ENCODE measurements around the gene CNIH2. TPM values are rescaled to one million over a fixed set of nuclear protein-coding genes. Genes with fewer than 3 reads are reported as not detected.

Gene CNIH2
- polyA plus RNA-seq, 1 experiment, result 1.2 TPM

- no peaks in the 10 kb centered on the region for H3K27me3 ChIP-seq (ENCODE audit: control insufficient read depth, insufficient read depth, low read length)
- ChIA-PET POLR2A (interaction anchor here (0.6 kb wide), 3 partner anchors 23 to 355 kb away, joined by 3 read pairs; partner anchors contain the start of gene YIF1A), CTCF (interaction anchor here (0.6 to 8.7 kb wide), 4 partner anchors 15 to 575 kb away, joined by 3 to 60 read pairs (median 3); no protein-coding TSS in a partner anchor)
- no peak for DNase-seq (ENCODE audit: low read depth)
- peak overlapping the region; percentile 92; the same call in 1 of the 2 replicates for H3K4me3 ChIP-seq (ENCODE audit: low read depth, low read length)
- peaks cover 33% of the 10 kb centered on the region for H3K36me3 ChIP-seq (ENCODE audit: control insufficient read depth, insufficient read depth, low read length)
- TF ChIP-seq, protein P1, sequence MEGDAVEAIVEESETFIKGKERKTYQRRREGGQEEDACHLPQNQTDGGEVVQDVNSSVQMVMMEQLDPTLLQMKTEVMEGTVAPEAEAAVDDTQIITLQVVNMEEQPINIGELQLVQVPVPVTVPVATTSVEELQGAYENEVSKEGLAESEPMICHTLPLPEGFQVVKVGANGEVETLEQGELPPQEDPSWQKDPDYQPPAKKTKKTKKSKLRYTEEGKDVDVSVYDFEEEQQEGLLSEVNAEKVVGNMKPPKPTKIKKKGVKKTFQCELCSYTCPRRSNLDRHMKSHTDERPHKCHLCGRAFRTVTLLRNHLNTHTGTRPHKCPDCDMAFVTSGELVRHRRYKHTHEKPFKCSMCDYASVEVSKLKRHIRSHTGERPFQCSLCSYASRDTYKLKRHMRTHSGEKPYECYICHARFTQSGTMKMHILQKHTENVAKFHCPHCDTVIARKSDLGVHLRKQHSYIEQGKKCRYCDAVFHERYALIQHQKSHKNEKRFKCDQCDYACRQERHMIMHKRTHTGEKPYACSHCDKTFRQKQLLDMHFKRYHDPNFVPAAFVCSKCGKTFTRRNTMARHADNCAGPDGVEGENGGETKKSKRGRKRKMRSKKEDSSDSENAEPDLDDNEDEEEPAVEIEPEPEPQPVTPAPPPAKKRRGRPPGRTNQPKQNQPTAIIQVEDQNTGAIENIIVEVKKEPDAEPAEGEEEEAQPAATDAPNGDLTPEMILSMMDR (IDR thresholded peaks at IDR 0.05; ENCODE audit: insufficient read depth, low read depth, low read length), result no peak
Observed at GRCh38 chr11:66266378-66267038, 11.5 kb upstream of the CNIH2 start.

DNA sequence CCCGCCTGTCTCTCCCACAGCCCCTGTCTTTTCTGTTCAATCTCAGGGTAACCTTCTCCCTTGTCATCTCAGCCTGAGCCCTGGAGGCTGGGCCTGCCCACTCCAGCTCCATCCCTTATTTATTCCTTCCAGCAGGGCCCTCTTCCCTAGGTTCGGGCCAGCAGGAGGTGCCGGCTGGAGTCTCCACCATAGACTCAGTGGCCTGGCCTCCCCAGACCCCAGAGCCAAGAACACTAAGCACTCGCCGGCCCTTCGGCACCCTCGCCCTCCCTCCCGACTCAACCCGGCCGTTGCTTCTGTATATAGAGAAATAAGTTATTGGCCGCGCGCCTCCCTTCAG lies 11.0 kb upstream of the CNIH2 start:
- TF ChIP-seq, protein P1 (IDR thresholded peaks at IDR 0.05; ENCODE audit: insufficient read depth, low read depth, low read length), result no peak
- H3K27me3 ChIP-seq (ENCODE audit: control insufficient read depth, insufficient read depth, low read length), result no peaks in the 10 kb centered on the region
- CTCF ChIA-PET, result interaction anchor here (1.5 to 8.7 kb wide), 3 partner anchors 15 to 46 kb away, joined by 3 to 60 read pairs (median 6); partner anchors contain the start of gene YIF1A
- POLR2A ChIA-PET, result interaction anchor here (0.6 to 1.1 kb wide), 2 partner anchors 22 to 222 kb away, joined by 3 to 7 read pairs; partner anchors contain the start of gene YIF1A
- peak overlapping the region; percentile 92 for H3K4me3 ChIP-seq (ENCODE audit: low read depth, low read length)
- DNase-seq (ENCODE audit: low read depth), result no peak
- H3K36me3 ChIP-seq (ENCODE audit: control insufficient read depth, insufficient read depth, low read length), result peaks cover 33% of the 10 kb centered on the region

- ChIA-PET POLR2A (interaction anchor here (1.1 kb wide), 1 partner anchor 22 kb away, joined by 7 read pairs; the partner anchor contains the start of gene YIF1A), CTCF (interaction anchor here (0.6 to 8.7 kb wide), 5 partner anchors 9 to 765 kb away, joined by 3 to 60 read pairs (median 4); partner anchors contain the start of gene YIF1A)
- TF ChIP-seq, protein P1 (IDR thresholded peaks at IDR 0.05; ENCODE audit: insufficient read depth, low read depth, low read length), result peak; percentile 25; the same call in 1 of the 2 replicates
- Histone ChIP-seq H3K36me3 (ENCODE audit: control insufficient read depth, insufficient read depth, low read length) (peaks cover 35% of the 10 kb centered on the region), H3K27me3 (ENCODE audit: control insufficient read depth, insufficient read depth, low read length) (no peaks in the 10 kb centered on the region), H3K4me3 (ENCODE audit: low read depth, low read length) (peak overlapping the region; percentile 92)
- no peak for DNase-seq (ENCODE audit: low read depth)
Observed at GRCh38 chr11:66267379-66268243, 10.4 kb upstream of the CNIH2 start.

DNA sequence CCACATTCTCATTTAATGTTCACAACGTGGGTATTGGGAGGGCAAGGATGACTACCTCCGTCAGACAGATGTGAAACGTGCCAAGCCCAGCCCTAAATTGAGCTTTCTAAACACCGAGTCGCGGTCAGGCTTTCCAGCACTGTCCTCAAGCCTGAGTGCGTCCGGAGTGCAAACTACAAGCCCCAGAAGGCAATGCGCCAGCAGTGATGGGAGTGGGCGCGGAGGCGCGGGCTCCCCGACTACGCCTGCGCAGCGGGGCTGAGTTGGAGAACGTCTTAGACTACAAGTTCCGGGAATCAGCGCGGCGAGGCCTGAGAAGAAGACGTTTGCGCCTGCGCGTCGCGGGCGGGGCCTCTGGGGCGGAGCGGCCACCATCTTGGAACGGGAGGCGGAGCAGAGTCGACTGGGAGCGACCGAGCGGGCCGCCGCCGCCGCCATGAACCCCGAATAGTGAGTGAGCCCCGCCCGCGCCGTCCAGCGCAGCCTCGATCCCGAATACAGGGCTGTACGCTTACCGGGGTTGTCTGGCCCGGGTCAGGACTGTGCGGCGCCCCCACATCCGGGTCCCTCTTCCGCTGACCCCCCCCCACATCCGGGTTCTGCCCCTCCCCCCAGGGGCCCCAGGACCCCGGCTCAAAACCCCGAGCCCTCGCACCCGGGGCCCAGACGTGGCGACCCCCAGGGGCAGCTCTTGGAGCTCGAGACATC lies 9.6 kb upstream of the CNIH2 start, which contains the start of gene RAB1B:
Gene RAB1B, plus strand, starts transcription at position 396 of the 708 bp plus-strand sequence. Its CDS starts 41 bp downstream, at position 437.
- Histone ChIP-seq H3K36me3 (ENCODE audit: control insufficient read depth, insufficient read depth, low read length) (peaks cover 40% of the 10 kb centered on the region), H3K4me3 (ENCODE audit: low read depth, low read length) (peak within 1 kb of the TSS; percentile 92), H3K27me3 (ENCODE audit: control insufficient read depth, insufficient read depth, low read length) (no peaks in the 10 kb centered on the region)
- ChIA-PET POLR2A (interaction anchor here (1.1 kb wide), 1 partner anchor 21 kb away, joined by 7 read pairs; the partner anchor contains the start of gene YIF1A), CTCF (interaction anchor here (1.0 to 8.7 kb wide), 5 partner anchors 9 to 45 kb away, joined by 3 to 60 read pairs (median 4); partner anchors contain the start of gene YIF1A)
- TF ChIP-seq, protein P1 (IDR thresholded peaks at IDR 0.05; ENCODE audit: insufficient read depth, low read depth, low read length), result no peak
- peak; percentile 94 for DNase-seq (ENCODE audit: low read depth)

Measured in BJ (cell line).